HG02798 (cell line): ENCODE data around the gene SRPRB.

Experiments used
- ATAC-seq: cut with Tn5 transposase; IDR thresholded peaks from one replicate; pipeline ENCODE4 v1.9.1; 2021; ENCODE audit warnings: mild to moderate bottlenecking; ENCODE audit not compliant: unreplicated experiment, poor library complexity

The SRPRB gene

DNA sequence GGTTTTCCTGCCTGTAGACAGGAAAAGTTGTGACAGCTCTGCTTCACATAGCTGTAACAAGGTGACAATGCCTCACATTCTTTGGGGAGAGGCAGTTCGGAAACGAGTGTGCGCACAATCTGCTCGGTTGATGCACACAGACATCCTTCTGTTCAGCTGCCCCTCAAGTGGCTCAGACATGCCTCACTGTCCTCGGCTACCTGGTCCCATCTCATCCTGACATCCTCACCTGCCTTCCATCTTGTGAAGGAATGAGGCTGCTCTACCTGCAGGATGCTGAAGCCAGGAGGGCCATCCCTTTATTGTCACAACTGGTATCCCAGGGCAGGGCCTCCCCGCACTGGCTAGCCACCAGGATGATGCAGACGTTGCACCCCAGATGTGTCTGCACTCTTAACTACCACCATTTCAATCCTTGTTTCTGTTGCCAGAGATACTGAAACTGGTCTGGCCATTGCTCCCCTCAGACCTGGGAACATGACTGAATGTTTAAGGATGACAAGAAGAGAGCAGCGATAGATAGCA, 19.4 kb downstream of the SRPRB start:
- no peak for ATAC-seq

DNA sequence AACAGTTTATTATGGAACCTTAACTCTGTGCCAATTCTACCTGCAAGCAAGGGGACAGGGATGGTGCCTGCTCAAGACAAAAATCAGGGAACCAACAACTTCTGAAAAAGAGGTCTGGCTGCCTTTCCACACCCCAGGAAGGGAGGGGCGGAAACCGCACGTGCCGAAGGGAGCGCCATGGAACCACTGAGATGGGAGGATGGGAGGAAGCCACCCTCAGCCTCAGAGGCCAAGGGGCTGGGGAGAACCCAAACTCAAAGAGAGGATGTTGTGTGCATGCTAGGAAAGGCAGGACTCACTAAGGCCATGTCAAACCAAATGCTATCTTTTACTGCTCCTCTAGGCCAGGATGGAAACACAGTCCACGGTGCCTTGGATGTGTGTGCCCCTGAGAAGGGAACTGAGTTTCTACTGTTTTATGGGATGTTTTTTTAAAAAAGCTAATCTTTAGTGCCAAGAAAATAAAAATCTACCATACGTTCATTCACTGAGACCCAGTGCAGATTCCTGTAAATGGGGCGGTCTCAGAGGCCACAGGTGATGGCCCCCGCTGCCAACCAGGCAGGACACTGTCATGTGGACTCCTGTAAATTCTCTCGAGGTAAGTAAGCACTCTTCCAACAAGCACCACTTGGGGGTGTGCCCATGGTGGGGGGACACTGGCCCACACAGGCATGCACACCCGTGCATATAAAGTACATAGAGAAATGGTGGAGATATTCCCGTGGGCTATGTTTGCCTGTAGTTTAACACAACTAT, 20.5 kb downstream of the SRPRB start:
- no peak for ATAC-seq

DNA sequence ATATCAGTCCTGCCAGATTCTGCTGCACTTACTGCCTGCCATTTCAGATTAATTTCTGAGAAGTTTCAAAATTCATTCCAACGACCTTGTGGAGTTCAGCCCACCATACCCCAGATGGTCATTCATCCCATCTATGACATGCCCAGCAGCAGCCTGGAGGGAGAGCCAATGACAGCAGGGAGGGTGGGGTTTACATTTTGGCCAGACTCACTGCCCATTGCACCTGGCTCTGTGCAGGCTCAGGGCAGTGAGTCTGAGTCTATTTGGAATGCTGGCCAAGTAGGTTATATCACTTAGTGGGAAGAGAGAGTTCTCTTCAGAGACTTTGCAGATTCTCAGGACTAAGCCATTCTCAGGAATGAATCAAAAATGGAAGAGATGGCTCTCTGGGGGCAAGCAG, 21.5 kb downstream of the SRPRB start:
- no peak for ATAC-seq

DNA sequence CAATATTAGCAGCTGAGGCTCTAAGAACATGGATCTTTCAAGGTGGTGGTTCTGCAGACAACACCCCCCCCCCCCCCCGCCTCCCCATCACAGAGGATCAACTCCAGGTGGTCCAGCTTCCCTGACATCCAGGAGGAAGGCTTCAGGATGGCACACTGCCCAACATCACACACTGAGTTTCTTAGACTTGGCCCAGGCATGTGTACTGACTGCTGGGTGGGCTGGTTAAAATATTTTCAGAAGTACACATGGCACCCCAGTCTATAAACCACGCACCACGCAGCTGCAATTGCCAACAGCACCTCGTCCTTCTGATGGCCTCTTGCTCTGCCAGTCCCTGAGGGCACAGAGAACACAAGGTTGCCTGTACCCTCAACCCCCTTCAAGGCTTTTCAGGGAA, 22.1 kb downstream of the SRPRB start:
- ATAC-seq = no peak

DNA sequence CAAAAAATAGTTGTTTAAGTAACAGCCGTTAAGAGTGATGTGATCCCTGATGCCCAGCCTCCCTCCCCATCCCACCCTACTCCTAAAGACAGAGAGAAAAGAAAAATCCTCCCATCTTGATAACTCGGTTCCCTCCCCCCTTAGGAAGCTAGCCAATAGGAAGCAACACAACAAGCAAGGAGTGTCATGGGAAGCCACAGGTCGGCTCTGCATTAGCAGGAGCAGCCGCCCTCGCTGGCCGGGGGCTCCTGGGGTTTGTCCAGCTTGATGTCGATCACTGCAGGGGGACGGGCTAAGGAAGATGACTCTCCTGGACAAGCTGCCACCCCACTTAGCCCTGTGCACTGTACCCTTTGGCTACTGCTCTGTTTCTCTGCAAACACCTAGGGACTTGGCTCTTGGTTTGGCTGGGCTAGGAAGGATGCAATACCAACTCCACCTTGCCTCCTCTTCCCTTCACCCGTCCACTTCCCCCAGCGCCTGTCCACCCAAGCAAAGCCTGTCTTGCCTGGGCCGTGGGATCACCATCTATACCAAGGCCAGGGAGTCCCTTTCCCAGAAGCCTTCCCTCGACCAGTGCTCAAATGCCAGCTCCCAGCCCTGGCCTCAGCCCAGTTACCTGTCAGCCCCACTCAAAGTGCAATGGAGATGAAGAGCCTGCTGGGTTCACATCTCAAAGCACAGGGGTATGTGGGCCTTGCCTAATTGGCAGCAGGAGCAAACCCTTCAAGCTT, 23.1 kb downstream of the SRPRB start:
- no peak for ATAC-seq

DNA sequence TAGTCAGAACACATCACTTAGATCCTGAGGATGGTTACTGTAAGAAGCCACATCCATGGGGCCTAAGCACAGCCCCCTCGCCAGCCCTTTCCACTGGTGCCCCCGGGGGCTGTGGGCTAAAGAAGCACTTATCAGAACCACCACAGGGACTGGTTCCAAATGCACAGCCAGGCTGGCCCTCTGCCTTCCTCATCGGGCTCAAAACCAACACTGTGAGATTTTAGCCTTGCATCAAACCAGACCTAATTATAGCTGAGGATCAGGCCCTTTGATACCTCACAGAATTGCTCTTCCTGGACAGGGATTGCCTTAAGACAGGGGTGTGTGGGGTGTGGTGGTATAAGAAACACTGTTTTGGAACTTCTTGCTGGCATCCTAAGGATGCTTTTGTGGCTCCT, 23.7 kb downstream of the SRPRB start:
- ATAC-seq = no peak

DNA sequence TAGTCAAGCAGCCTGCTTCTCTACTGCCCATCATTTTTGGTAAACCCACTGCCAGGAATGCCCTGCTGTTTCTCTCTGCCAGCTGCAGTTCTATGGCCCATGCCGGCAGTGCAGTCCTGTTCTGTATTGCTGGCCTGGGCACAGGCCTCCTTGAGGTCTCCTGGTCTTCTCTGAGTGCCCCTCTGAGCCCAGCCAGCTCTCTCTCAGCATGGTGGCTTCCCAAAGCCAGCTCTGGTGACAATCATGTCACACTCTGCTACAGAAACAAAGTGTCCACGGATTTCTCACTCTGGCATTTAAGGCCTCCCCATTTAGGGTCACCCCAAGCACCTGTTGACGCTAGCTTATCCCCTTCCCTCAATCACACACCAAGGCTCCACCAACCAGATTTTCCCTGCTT, 24.5 kb downstream of the SRPRB start:
- ATAC-seq = no peak

DNA sequence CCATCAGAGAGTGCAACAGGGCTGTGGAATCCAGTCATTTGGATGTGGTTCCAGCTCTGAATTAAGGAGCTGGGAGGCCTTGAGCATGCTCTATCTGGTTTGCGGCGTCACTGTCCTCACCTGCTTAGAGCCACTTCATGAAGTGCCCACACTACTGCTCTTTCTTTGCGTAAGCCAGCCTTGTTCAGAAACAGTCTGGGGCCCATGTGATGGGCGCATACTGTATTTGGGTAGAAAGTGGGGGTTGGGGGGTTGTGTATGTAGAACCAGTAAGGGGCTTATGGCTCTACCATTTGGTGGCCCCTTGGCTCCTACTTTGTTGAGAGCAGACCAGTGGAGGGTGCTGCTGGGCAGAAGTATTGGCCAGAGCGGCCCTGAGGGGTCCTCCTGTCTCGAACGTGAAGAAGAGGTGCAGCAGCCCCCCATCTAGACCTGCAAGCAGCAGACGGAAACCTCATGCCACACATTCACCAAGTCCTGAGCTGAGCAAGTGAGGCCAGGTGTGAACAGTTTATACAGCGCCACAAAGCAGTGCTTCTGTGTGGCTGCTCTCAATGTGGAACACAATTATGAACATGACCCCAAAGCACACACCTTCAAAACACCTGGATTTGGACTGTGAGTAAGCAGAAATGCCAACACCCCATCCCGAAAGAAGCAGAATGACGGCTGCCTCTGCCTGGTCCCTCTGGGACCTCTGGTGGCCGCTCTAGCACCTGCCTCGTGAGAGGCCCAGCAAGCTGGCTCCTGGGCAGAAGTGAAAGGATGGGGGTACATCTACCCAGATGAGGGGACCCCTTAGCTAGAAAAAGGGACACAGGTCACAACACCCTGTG, 26.6 kb downstream of the SRPRB start:
- ATAC-seq = no peak

DNA sequence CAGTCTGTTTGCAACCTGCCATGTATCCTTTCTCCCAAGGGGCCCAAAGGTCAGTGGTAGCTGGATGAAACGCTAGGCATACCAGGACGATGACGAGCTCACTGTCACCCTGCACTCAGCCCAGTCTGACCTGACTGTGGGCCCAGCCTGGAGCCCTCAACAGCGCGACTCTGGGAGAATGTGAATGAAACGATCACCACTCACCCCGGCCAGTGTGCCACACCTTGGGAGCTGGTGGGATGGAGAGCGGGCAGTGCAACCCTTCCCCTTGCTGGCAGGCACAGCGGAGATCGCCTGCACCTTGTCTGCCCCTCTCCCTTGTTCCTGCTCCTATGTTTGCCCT, 27.2 kb downstream of the SRPRB start:
- no peak for ATAC-seq

DNA sequence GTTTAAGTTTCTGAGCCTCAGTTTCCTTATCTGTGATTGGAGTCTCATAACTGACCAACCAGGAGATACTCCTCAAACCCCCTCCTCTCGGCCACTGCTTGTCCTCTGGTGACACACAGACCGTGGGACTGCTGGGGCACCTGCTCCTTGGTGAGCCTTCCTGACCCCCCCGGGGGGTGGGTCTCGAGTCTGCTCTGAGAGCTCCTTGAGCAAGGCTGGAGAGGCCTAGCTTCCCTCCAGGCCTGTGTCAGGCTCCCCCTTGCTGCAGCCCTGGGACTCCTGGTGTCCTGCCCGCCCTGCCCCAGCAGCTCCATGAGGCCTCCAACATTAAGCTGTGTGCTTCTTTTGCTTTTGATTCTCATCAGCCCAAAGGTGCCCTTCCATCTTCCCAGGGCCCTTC, 27.7 kb downstream of the SRPRB start:
- no peak for ATAC-seq

DNA sequence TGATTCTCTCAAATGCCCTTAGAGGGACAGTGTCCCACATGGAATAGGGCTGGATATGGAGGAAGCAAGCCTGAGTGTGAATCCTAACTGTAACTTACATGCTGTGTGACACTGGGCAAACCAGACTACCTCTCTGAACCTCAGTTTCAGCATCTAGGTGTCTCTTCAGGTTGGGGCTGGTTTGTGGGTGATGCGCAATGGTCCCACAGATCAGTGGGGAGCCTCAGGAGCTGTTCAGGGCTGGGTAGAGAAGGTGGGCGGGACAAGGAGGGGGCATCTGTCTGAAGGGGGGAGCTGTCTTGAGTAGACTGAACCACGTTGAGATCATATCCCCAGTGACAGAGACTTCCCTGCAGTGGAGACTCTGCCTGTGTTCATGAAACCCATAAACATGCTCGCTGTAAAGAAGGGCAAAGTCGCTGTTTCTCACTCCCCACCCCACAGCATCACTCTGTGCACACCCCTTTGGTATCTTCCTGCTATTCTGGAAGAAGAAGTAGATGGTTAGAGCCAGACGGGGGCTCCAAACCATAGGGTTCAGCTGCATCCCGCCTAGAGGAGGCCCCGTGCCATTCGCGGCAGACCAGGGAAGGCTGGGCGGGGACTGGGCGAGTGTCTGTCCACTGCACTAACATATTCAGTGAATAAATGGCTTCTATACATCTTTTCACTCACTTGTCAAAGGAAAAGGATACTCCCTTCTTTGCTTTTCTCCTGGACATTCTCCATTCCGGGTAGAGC, 28.4 kb downstream of the SRPRB start:
- no peak for ATAC-seq

DNA sequence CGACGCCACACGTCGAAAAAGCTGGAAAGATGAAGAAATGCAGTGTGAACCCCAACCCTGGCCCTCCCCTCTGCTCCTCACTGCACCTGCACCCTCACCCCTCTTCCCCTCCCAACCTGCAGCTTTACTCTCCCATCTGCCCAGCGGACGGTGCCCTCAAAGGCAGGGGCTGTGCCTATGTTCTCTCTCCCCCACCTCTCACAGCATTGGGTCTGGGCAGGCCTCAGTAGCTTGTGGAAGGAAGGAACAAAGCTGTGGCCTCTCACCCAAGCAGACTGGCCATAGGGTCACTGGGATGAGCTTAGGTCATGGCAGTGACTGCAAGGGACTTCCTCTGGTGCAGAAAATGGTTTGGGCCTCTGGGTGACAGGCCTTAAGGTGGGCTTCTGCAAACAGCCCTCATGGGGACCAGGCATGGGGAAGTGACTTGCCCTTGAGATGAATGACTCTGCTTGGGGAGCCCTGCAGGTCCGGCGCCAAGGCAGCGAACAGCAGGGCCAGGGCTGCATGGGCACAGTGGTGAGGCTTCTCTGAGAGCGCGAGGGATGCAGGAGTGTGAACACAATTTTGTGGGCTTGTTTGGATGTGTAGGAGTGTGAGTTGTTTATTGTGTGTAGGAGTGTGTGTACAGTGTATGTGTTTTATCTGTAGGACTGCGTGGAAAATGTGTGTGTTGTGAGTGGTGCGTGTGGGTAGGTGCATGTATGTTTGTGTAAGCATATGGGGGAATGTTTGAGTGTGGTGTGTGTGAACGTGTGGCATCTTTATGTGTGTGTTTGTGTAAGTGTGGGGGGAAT, 29.2 kb downstream of the SRPRB start:
- no peak for ATAC-seq

DNA sequence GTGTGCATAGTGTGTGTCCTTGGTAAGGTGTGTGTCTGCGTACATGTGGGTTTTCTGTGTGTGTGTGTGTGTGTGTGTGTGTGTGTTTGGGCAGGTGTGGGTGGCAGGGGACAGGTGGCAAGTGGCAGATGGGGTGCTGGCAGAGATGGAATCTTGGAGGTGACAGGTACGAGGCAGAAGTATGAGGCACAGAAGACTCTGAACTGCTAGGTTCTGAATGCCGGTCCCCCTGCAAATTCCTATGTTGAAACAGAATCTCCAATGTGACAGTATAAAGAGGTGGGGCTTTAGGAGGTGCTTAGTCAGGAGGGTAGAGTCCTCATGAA, 29.8 kb downstream of the SRPRB start:
- no peak for ATAC-seq

DNA sequence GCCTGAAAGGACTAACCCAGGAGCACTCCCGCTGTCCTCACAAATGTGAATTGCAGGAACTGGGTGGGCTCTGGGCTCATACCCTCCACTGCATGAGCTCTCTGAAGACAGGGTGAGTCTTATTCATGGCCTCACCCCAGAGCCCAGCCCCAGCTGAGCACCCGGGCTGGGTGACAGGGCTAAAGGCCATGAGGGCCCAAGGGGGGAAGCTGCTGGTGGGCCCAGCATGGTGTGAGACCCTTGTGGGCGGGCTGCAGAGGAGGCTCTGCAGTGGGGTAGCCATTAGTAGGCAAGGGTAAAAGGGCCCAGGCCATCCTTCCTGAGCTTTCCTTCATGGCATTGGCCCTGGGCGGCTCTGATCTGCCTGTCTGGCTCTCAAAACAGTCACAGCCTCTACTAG, 30.3 kb downstream of the SRPRB start:
- ATAC-seq = no peak

DNA sequence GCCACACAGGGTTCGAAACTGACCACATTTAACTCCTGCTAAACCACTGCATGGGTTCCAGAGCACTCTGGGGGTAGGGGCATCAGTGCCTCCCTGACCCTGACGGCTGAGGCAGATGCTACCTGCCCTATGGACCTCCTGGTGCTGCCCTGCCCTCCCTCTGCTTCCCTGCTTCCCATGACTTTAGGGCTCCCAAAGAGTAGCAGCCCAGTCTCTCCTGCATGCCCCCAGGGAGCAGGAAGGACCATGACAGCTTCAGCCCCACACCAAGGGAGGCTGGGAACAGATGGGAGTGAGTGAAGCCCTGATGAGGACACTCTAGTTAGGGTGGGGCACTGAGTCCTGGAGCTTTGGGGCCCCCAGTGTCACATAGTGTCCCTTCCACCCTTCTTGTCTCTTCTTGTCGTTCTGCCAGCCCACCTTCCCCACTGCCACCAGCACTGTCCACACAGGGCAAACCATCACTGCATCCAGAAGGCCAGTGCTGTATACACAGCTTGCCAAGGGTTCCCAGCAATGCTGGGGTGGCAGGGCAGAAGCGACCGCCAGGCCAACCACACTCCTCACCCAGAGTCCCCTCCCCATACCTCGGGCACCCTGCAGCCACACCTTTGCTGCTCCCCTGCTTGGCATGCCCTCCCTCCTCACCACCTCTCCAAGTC, 31.0 kb downstream of the SRPRB start:
- no peak for ATAC-seq

DNA sequence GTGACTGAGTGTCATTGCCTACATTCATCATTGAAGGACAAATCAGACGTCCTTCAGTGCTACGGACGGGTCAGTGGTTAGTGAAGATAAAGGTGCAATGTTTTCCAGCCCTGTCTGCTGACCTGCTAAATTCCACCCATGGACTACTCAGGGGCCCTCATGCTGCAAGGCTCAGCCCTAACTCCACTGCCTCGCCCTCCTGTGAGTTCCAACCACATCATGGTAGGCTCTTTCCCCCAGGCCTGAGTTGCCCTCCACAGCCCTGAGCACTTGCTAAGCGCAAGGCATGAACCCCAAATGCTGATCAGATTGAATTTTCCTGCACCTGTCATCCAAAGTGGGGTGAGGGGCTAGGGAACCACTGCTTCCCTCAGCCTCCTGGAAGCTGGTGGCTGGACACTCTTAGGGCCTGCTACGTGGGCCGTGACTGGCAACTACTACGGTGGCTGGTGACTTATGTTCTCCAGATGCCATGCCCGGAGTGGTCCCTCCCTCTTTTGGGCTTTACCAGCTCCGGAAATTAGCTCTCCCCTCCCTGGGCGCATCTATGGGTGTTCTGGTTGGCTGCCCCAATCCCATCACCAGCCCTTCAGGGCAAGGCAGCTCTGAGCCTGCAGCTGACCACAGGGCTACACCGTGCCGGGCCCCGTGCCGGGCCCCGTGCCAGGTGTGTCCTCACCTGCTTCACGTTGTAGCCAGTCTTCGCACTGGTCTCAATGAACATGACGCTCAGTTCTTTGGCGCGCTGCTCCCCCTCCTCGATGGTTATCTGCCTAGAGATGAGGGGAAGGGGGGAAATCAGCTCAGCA, 32.1 kb downstream of the SRPRB start:
- no peak for ATAC-seq

DNA sequence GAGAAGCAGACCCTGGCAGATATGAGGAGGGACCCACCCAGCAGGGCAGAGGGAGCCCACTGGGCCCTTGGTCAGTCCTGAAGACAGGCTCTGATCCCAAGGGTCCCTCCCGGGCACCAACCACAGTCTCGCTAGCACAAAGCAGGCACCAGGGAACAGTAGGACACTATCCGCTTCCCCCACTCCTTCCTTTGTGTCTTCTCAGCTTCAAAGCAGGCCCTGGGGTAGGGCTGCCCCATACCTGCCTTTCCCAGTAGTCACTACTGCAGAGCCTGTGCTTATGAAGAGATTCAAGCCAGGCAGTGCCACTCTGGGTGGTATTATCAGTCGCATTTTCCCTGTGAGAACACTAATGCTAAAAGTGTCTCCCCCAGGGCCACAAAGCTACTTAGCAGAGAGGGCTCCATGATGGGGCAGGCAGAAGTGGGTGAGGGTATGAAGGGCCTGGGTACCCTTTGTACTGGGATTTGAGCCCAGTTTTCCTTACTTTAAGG, 32.7 kb downstream of the SRPRB start:
- ATAC-seq = no peak
